ENCODE results near the gene NIPAL4.
"Not testable (repeated sequence)": the region's sequence is repeated elsewhere in the genome, so short reads cannot be mapped to it uniquely, and the experiment has no call there.

The NIPAL4 gene

DNA sequence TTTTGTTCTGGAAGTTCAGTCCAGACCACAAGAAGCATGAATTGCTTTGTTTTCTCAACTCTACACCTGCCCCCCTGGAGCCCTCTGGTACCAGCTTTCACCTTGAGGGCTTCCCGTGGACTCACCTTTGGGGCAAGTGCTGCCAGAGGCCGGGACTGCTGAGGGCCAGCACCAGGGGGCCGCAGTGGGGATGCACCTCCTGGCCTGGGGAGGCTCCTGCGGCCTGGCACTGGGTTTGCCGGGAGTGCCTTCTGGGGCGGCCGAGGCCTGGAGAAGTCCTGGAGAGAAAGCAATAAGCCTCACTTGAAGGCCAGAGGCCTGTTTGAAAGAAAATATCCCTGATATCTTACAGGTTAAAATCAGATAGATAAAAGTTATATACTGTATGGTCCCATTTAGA is 21.7 kb downstream of the NIPAL4 start:
- H3K27ac ChIP-seq, result no peak overlapping the region
- TF ChIP-seq, protein P1, sequence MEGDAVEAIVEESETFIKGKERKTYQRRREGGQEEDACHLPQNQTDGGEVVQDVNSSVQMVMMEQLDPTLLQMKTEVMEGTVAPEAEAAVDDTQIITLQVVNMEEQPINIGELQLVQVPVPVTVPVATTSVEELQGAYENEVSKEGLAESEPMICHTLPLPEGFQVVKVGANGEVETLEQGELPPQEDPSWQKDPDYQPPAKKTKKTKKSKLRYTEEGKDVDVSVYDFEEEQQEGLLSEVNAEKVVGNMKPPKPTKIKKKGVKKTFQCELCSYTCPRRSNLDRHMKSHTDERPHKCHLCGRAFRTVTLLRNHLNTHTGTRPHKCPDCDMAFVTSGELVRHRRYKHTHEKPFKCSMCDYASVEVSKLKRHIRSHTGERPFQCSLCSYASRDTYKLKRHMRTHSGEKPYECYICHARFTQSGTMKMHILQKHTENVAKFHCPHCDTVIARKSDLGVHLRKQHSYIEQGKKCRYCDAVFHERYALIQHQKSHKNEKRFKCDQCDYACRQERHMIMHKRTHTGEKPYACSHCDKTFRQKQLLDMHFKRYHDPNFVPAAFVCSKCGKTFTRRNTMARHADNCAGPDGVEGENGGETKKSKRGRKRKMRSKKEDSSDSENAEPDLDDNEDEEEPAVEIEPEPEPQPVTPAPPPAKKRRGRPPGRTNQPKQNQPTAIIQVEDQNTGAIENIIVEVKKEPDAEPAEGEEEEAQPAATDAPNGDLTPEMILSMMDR (conservative IDR thresholded peaks at IDR 0.05), result no peak

DNA sequence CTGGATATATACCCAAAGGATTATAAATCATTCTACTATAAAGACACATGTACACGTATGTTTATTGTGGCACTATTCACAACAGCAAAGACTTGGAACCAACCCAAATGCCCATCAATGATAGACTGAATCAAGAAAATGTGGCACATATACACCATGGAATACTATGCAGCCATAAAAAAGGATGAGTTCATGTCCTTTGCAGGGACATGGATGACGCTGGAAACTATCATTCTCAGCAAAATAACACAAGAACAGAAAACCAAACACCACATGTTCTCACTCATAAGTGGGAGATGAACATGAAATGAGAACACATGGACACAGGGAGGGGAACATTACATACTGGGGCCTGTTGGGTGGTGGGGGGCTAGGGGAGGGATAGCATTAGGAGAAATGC is 22.7 kb downstream of the NIPAL4 start:
- H3K27ac ChIP-seq, result not testable (repeated sequence)

DNA sequence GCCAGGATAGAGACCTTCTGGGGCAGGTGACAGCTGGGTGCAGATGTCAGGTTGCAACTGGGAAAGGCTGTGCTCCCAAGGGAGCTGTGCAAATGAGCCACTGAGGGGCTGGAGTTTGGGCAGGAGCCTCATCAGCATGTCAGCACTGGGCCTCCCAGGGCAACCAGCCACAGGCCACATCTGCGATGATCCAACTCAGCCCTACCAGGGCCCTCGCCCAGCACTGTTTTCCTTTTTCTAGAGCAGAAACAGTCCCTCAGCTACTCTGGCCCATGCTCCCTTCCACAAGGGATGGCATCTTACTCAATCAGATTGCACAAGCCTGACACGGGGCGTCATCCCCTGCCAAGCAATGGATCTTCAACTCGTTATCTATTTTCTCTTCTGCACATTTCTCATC is 24.8 kb downstream of the NIPAL4 start:
- H3K27ac ChIP-seq, result no peak overlapping the region

DNA sequence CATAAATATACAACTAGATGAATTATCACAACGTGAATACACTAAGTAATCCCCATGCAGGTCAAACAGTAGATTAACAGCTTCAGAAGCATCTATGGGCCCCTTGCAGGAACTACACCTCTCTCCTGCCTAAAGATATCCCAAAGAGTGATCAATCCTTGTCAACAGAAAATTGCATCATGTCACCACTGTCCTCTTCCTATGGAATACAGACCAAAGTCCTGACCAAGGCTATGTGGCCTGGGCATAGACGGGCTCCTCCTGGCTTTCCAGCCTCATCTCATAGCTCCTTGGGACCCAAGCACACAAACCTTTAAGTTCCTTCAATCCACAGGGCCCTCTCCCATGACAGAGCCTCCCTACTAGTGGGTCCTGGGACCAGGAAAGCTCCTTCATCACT is 25.3 kb downstream of the NIPAL4 start:
- TF ChIP-seq, protein P1 (conservative IDR thresholded peaks at IDR 0.05), result no peak

More for the DNA sequence above, 24.8 kb downstream of the NIPAL4 start:
- TF ChIP-seq, protein P1 (conservative IDR thresholded peaks at IDR 0.05), result no peak

DNA sequence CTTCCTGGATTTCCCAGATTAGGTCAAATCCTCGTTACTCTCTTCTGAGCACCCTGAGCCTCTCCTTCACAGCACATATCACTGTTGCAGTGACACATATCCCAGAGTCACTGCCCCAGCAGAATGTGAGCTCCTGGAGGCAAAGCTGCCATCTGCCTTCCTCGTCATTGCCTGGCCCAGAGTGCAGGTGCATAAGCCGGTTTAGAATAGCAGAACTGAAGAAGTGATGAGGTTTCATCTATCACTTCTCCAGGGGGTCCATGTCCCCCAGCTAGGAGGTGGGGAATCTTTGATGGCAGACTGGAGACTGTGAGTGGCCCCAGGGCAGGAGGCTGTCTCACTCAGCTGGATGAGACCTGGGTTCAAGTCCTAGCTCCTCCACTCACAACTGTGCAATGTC is 25.8 kb downstream of the NIPAL4 start:
- no peak overlapping the region for H3K27ac ChIP-seq
- TF ChIP-seq, protein P1 (conservative IDR thresholded peaks at IDR 0.05), result no peak

More for the DNA sequence above, 25.3 kb downstream of the NIPAL4 start:
- no peak overlapping the region for H3K27ac ChIP-seq

DNA sequence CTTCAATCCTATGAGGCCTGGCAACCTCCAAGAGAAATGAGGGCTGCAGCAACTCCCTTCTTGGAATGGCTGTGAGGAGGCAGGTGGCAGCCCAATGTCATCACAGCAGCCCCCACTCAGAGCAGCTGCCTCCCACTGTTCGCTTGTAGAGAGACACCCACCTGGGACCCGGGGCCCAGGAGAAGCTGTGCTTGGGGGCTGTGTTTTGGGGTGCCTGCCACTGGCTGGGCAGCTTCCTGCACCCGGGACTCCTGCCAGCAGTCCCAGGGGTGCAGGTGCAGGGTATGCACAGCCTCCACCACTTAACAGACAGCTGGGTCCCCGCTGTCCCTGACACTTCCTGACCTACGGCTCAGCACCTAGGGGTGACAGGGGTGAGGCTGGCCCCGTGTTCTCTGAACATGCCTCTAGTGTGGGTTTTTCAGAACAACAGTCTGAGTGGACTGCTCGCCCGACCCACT is 26.2 kb downstream of the NIPAL4 start:
- TF ChIP-seq, protein P1 (conservative IDR thresholded peaks at IDR 0.05), result no peak
- no peak overlapping the region for H3K27ac ChIP-seq

DNA sequence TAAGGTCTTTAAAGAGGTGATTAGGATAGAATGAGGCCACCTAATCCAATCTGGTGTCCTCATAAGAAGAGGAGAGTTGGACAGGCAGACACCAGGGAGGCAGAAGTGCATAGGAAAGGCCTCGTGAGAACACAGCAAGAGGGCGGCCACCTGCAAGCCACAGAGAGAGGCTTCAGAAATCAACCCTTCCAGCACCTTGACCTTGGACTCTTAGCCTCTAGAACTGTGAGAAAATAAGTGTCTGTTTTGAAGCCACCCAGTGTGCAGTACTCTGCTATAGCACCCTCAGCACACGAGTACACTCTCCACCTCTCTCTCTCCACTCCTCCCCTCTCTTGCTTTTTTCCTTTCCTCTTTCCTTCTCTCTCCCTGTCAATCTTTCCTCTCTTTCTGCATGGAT is 26.8 kb downstream of the NIPAL4 start:
- TF ChIP-seq, protein P1 (conservative IDR thresholded peaks at IDR 0.05), result no peak
- H3K27ac ChIP-seq, result no peak overlapping the region

DNA sequence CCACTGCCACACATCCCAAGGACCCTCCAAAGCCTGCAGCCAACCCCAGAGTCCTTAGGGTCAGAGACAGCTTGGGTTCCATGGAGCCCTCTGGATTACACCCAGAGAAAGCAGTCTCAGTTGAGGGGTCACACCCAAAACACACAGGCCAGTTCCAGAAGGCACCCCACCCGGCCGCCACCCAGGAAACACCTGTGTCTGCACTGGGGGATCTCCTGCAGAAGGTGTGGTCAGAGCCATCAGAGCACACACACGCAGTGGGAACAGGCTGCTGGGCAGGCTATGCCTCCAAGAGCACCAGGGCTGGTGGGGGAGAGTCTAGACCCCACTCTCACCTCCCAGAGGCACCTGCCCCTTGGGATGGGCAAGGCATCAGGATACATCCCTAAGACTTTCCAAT is 27.3 kb downstream of the NIPAL4 start:
- TF ChIP-seq, protein P1 (conservative IDR thresholded peaks at IDR 0.05), result no peak
- no peak overlapping the region for H3K27ac ChIP-seq
